T1000 (cell line): ENCODE measurements around the gene JAGN1.
"Not testable (repeated sequence)": the region's sequence is repeated elsewhere in the genome, so short reads cannot be mapped to it uniquely, and the experiment has no call there.

Source experiments
- DNase-seq: peaks from one replicate; lab custom pipeline; 2025; ENCODE audit warnings: mixed read lengths; lab: John Stamatoyannopoulos, UW

Gene JAGN1

GRCh38 chr3:9890249-9891071 lies at the start of gene JAGN1:
JAGN1 (plus strand) TSS chr3:9890610; CDS start chr3:9890723, 113 bp downstream.
- peak; percentile 86 for DNase-seq

DNA sequence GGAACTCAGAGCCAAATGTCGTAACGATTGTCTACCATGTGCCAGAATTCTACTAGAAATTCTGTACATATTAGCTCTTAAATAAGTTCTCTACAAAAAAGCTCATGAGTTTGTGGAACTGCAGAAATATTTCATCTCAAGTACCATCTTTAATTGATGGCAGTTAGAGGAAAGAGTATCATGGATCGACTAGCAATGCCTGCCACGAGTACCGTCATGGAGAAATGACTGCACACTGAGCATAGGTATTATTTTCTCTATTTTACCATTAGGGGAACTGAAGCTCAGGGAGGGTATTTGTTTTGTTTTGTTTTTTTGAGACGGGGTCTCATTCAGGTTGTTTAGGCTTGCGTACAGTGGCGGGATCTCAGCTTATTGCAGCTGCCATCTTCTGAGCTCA lies 49.4 kb upstream of the JAGN1 start:
- DNase-seq: no peak

DNA sequence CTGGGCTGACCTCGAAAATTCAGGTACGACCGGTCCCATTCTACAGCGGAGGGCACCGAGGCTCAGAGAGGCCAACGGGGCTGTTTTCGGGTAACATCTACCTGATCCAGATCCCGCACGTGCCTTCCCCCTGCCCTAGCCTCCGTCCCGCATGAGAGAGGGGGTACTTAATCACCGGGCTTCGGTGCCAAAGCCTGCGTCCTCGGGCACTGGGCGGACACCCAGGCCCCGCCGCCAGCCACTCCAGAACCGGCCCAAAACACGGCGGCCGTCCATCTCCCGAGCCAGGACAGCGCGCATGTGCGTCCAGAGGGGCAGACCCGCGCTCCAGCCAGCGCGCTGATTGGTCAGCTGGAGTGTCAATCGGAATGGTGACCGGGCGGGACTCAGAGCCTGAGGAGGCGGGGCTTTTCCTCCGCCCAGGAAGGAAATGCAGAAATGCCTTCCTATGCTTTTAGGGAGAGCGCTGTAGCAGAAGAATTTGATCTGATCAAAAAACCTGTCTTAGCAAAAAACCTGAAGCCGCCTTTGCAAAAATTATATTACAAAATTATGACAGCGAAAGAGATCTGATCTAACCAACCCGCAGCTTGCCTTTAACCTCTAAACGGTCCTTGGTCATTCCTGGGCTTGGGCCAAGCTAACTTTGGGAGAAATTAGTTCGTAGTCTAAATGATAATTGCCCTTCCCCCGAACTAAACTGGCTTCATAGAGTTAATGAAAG lies 46.5 kb upstream of the JAGN1 start, which contains the start of gene RPUSD3:
TSS of gene RPUSD3 (minus strand) at position 294 of the 724 bp plus-strand sequence. CDS start at position 276, 18 bp downstream.
- peak; percentile 98 for DNase-seq

DNA sequence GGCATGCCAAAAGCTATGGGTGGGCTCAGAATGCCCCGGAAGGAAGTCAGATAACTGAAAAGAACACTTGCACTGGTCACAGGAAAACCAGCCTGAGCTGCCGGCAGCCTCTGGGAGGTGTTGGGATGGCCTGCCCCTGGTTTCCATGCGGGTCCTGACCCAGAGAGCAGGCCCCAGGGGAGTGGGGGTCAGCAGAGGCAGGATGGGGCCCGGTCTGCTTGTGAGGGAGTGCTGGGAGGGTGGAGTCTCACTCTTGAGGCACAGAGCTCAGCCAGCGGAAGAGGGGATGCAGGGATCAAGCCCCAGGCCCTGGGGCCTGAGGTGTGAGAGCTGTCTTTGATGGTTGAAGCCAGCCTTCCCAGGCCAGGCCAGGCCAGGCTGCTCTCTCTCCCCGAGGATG lies 44.2 kb upstream of the JAGN1 start:
- DNase-seq: no peak

DNA sequence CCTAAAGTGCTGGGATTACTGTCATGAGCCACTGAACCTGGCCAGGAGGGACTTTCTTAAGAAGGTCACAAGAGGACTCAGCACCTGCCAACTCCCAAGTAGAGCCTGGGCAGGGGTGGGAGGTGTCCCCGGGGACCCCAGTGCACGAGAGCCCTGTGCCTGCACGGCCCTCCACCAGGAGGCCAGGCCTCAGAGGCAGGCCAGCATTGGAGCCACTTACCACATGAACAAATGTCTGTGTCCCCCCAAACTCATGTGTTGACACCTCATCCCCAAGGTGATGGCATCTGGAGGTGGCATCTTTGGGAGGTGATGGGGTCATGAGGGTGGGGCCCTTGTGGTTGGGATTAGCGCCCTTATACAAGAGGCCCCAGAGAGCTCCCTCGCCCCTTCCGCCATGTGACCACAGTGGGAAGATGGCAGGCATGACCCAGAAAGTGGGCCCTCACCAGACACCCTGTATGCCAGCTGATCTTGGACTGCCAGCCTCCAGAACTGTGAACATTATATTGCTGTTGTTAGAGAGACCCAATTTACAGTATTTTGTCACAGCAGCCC lies 43.4 kb upstream of the JAGN1 start:
- no peak for DNase-seq

DNA sequence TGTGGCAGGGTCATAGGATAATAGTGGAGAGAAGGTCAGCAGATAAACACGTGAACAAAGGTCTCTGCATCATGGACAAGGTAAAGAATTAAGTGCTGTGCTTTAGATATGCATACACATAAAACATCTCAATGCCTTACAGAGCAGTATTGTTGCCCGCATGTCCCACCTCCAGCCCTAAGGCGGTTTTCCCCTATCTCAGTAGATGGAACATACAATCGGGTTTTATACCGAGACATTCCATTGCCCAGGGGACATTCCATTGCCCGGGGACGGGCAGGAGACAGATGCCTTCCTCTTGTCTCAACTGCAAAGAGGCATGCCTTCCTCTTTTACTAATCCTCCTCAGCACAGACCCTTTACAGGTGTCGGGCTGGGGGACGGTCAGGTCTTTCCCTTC lies 42.5 kb upstream of the JAGN1 start:
- not testable (repeated sequence) for DNase-seq

DNA sequence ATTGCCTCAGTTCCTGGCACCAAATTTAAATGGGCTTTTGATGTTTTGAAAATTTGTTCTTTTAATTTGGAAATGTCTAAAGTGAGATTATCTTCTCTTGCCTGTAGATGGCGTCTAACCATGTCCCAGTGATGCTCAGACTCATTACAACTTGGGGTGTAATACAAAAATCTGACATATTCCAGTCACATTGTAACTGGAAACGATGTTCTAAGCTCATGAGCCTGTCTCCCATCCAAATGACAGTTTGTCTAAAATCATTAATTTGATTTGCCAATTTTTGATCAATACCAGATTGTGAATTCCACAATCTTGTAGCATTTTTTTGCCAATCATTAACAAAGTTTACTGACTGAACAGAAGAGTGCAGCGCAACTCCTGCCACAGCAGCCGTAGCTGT lies 41.5 kb upstream of the JAGN1 start:
- not testable (repeated sequence) for DNase-seq

DNA sequence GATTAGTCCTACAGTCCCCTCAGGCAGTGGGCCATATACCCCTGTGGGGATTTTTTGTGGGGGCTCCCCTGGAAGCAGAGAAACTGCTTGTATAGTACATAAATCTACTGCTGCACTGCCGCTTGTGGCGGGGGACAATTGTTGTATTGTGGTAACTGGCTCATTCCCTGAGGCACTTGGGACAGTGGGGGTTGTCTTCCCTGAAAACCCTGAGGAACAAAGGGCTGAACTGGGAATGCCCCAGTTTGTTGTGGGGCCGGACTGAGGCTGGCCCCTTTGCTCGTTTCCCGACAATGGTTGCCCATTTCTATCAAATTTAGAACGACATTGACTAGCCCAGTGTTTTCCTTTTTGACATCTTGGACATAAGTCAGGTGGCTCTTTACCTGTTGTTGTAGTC lies 39.0 kb upstream of the JAGN1 start:
- DNase-seq: not testable (repeated sequence)

DNA sequence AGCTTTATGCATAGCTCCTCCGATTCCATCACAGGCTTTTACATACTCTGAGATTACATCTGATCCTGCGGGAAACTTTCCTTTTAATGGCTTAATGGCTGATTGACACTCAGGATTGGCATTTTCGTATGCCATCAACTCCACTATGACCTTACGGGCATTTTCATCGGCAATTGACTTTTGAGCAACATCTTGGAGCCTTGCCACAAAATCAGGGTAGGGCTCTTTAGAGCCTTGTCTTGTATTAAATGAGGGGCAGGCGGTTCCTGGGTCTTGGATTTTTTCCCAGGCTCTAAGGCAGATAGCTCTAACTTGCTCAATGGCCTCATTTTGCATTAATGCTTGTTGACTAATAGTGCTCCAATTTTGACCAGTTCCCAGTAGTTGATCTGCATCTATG lies 38.5 kb upstream of the JAGN1 start:
- DNase-seq: not testable (repeated sequence)

- no peak for DNase-seq
These were observed 37.9 kb upstream of the JAGN1 start for GRCh38 chr3:9852528-9852927.

GRCh38 chr3:9854291-9854940 lies 36.0 kb upstream of the JAGN1 start:
- not testable (repeated sequence) for DNase-seq

DNA sequence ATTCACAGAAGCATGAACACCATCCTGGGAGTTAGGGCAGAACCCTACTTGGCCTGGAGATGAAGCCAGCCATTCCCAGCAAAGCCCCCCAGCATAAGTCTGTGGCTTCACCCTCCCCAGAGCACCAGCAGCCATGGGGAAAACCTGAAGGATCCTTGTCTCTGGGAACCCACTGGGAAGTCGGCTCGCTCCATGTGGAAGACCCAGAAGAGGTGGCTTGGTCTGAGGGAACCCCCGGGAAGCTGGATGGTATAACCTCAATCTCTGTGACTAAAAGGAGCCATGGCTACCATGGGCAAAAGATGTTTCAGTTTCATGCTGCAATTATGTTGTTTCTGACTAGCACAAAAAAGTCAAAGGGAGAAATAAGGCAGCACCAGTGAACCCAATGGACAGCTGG lies 34.8 kb upstream of the JAGN1 start:
- DNase-seq: no peak

DNA sequence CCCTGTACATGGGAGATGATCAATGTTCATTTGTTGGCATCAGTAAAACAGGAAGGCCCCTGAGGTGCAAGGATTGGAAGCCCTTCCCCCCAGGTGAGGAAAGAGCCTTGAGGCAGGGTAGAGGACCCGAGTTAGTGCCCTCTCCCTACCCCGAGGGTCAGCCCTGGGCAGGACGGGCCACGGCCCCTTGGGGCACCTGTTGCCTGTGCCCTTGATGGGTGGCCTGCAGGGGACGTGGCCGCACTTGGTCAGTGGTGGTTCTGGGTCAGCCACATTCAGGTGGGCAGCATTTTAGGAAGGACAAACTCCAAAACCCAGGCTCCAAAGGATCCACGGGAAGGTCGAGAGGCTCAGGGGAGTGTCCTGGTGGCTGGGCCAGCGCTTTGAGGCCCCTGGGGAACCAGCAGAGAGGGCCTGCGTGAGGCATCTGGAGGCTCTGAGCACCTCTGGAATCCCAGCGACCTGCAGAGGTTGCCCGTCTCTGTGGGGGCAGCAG lies 30.8 kb upstream of the JAGN1 start:
- DNase-seq: no peak

DNA sequence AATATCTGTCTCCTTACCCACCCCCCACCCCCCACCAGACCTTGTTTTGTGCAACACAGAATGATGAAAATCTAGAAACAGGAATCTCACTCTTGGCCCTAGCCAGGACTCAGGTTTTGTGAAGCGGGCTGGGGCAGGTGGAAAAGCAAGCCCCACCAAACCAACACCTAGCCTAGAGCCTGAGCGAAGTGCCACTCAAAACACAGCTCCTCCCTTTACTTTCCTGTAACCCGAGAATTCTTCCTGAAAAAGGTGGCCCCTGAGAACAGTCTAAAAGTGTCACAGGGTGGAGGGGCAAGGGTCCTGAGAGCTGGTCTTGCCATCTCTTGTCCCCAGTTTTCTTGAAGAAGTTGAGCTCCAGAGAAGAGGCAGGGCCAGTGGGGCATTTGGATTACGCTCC lies 29.2 kb upstream of the JAGN1 start:
- no peak for DNase-seq

DNA sequence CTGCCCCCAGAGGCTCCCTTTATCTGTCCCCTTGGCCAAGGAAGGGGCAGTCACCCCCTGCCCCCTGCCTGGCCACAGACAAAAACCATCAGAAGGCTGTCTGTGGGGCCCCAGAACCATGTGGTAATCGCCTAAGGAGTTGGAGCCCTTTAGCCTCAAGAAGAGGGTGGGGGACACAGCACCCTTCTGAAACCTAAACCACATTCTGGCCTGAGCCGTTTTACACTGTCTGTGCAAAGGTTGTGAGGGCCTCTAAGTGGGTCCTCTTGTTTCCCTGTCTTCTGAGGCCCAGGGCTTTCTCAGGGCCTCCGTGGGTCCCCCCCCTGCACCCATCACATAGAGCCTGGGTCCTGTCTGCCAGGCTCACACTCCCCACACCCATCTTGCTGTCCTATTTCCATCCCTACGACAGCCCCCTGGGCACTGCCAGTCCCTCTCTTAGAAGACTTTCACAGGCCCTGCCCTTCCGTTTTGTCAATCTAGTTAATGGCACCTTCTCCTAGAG lies 28.7 kb upstream of the JAGN1 start:
- no peak for DNase-seq

DNA sequence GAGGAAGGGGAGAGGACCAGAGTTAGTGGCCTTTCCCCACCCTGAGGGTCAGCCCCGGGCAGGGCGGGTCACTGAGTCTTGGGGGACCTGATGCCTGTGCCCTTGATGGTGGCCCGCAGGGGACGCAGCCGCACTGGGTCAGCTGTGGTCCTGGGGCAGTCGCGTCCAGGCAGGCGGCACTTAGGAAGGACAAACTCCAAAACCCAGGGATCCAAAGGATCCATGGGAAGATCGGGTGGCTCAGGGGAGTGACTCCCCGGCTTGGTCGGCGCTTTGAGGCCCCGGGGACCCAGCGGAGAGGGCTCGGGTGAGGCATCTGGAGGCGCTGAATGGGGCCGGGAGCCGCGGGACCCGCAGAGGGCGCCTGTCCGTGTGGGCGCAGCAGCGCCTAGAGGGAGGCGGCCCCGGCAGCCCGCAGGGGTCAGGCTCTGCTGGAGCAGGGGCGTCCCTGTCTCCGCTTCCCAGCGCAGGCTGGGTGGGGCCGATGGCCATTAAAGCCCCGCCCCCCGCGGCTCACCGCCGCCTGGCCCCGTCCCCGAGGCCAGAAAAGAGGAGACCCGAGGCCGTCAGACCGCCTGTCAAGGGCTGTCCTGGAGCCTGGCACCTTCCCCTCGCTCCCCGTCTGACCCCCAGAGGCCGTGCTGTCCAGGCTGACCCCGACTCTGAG lies 27.9 kb upstream of the JAGN1 start:
- DNase-seq: no peak

- no peak for DNase-seq
These were observed 27.2 kb upstream of the JAGN1 start for GRCh38 chr3:9863058-9863772.

GRCh38 chr3:9864200-9864927 lies 26.0 kb upstream of the JAGN1 start:
- no peak for DNase-seq

GRCh38 chr3:9865125-9865637 lies 25.2 kb upstream of the JAGN1 start:
- not testable (repeated sequence) for DNase-seq

DNA sequence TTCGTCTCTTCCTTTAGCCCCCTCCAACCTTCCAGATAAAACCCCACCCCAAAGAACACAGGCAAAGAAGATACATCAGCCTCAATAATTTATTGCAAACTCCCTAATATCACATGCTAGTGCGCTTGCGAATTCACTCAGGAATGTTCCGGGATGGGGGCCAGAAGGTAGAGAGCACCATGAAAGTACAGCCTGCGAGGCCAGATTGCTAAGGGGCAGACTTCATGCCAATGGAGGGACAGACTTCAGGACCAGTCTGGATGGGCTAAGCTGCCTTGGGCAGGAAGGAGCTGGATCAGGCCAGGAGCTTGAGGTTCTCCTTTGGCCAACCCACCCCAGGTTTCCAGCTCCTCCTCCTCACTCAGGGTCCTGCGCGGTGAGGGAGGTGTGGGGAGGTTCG lies 23.8 kb upstream of the JAGN1 start:
- DNase-seq: no peak
